GM23338 (cell line): ENCODE results near the gene ARHGEF40. TPM values are rescaled to one million over a fixed set of nuclear protein-coding genes. Genes with fewer than 3 reads are reported as not detected.

Experiments
- ATAC-seq: fragments of 200-7000 bp; cut with Tn5 transposase; 3 replicates; pipeline ENCODE4 v1.9.1; 2020
- DNase-seq: peaks from one replicate; pipeline ENCODE4 v3.0.0-alpha.2; 2015; ENCODE audit warnings: low spot score
- H2AFZ ChIP-seq: fragments of 200-600 bp; sonication (generic); 2 replicates; pipeline ENCODE4 v1.8.0; 2016; ENCODE audit warnings: antibody characterized with exemption, mild to moderate bottlenecking, moderate library complexity
- H3F3A ChIP-seq: fragments of 200-600 bp; sonication (generic); replicated peaks from 2 replicates; pipeline ENCODE4 v1.8.0; 2017; ENCODE audit warnings: antibody characterized with exemption, mixed run types, low read depth
- H3K27ac ChIP-seq: fragments of 200-600 bp; sonication (generic); 2 replicates; pipeline ENCODE4 v1.6.1; 2016; ENCODE audit warnings: low read depth
- H3K27me3 ChIP-seq: fragments of 200-600 bp; sonication (generic); 2 replicates; pipeline ENCODE4 v1.8.0; 2016; ENCODE audit warnings: mild to moderate bottlenecking, mixed run types, moderate library complexity; ENCODE audit not compliant: insufficient read depth
- H3K36me3 ChIP-seq: fragments of 200-600 bp; sonication (generic); 2 replicates; pipeline ENCODE4 v1.8.0; 2016; ENCODE audit warnings: mild to moderate bottlenecking; ENCODE audit not compliant: insufficient read depth
- H3K4me1 ChIP-seq: fragments of 200-600 bp; sonication (generic); 2 replicates; pipeline ENCODE4 v1.8.0; 2016; ENCODE audit warnings: mild to moderate bottlenecking, moderate library complexity; ENCODE audit not compliant: insufficient read depth
- H3K4me2 ChIP-seq: fragments of 200-600 bp; sonication (generic); 2 replicates; pipeline ENCODE4 v1.7.1; 2017; ENCODE audit warnings: mixed run types
- H3K4me3 ChIP-seq: fragments of 200-600 bp; sonication (generic); 2 replicates; pipeline ENCODE4 v1.6.1; 2016; ENCODE audit warnings: mixed run types
- H3K79me2 ChIP-seq: fragments of 200-600 bp; sonication (generic); replicated peaks from 2 replicates; pipeline ENCODE4 v1.8.0; 2017; ENCODE audit warnings: mild to moderate bottlenecking; ENCODE audit not compliant: insufficient read depth
- H3K9me2 ChIP-seq: fragments of 200-600 bp; sonication (generic); 2 replicates; pipeline ENCODE4 v1.8.0; 2017; ENCODE audit not compliant: insufficient read depth
- H4K20me1 ChIP-seq: fragments of 200-600 bp; sonication (generic); replicated peaks from 2 replicates; pipeline ENCODE4 v1.8.0; 2017; ENCODE audit warnings: mild to moderate bottlenecking; ENCODE audit not compliant: insufficient read depth
- H3K27ac Mint-ChIP-seq: 2 replicates; pipeline ENCODE4 v1.8.0; 2020; ENCODE audit warnings: inconsistent platforms, mild to moderate bottlenecking, moderate library complexity, mixed read lengths
- H3K27me3 Mint-ChIP-seq: 3 replicates; pipeline ENCODE4 v1.8.0; 2022; ENCODE audit warnings: low read depth, mild to moderate bottlenecking, moderate library complexity, mixed read lengths, inconsistent platforms; ENCODE audit not compliant: insufficient read depth, poor library complexity
- H3K36me3 Mint-ChIP-seq: 3 replicates; pipeline ENCODE4 v1.8.0; 2021; ENCODE audit warnings: low read depth, mild to moderate bottlenecking, inconsistent platforms, moderate library complexity, mixed read lengths
- H3K4me1 Mint-ChIP-seq: 3 replicates; pipeline ENCODE4 v1.8.0; 2020; ENCODE audit warnings: mild to moderate bottlenecking, inconsistent platforms, mixed read lengths
- H3K4me3 Mint-ChIP-seq: 3 replicates; pipeline ENCODE4 v1.8.0; 2021; ENCODE audit warnings: moderate library complexity, mild to moderate bottlenecking, inconsistent platforms, mixed read lengths
- H3K9me3 Mint-ChIP-seq: 3 replicates; pipeline ENCODE4 v1.8.0; 2020; ENCODE audit warnings: moderate library complexity, mild to moderate bottlenecking, inconsistent platforms, mixed read lengths
- CREB1 ChIP-seq: fragments of 250-450 bp; sonication (Bioruptor Pico); IDR thresholded peaks from 2 replicates; pipeline ENCODE4 v1.5.0; 2020; ENCODE audit warnings: low read depth, mild to moderate bottlenecking, moderate library complexity
- EZH2phosphoT487 ChIP-seq: fragments of 200-600 bp; sonication (generic); IDR thresholded peaks from one replicate; pipeline ENCODE4 v1.8.1; 2018; ENCODE audit warnings: antibody characterized with exemption; ENCODE audit not compliant: unreplicated experiment
- JUNB ChIP-seq: IDR thresholded peaks from one replicate; pipeline ENCODE4 v1.6.1; 2016; ENCODE audit warnings: antibody characterized with exemption; ENCODE audit not compliant: unreplicated experiment
- NANOG ChIP-seq: IDR thresholded peaks from 2 replicates; pipeline ENCODE4 v1.6.1; 2016; ENCODE audit warnings: antibody characterized with exemption, borderline replicate concordance
- STAT1 ChIP-seq: IDR thresholded peaks from one replicate; pipeline ENCODE4 v1.6.1; 2016; ENCODE audit warnings: antibody characterized with exemption; ENCODE audit not compliant: unreplicated experiment
- polyA plus RNA-seq: library from polyadenylated mRNA; unstranded; fragments of >200 nt; fragmentation: Nextera tagmentation; extraction: Ambion mirVana; gene quantifications from 2 replicates; pipeline ENCODE4 v1.2.1, GENCODE V29; 2016
- total RNA-seq: library from RNA; depleted of rRNA; stranded (reverse); fragments of >200 nt; shearing (Covaris generic); gene quantifications from 2 replicates; pipeline ENCODE4 v1.2.3, GENCODE V29; 2014
- TF ChIP-seq, protein P1 (sequence below), 2 experiments: fragments of 200-600 bp in 1 of 2; sonication (generic) in 1 of 2; conservative IDR thresholded peaks; 2 replicates each; pipeline versions ENCODE4 v1.5.1 to v1.6.1; 2016 to 2017; ENCODE audit warnings: antibody characterized with exemption in 2 of 2, low read depth in 2 of 2, mild to moderate bottlenecking in 2 of 2, moderate library complexity in 1 of 2
- TF ChIP-seq, protein P2 (sequence below): fragments of 250-450 bp; sonication (Bioruptor Pico); IDR thresholded peaks from 2 replicates; pipeline ENCODE4 v1.5.0; 2020; ENCODE audit warnings: mild to moderate bottlenecking, moderate library complexity
- TF ChIP-seq, protein P3 (sequence below): IDR thresholded peaks from one replicate; pipeline ENCODE4 v1.6.1; 2018; ENCODE audit warnings: antibody characterized with exemption; ENCODE audit not compliant: unreplicated experiment

The ARHGEF40 gene
- total and polyA plus RNA-seq, 2 experiments from 2014 or later, result 17.7 to 44.6 TPM

DNA sequence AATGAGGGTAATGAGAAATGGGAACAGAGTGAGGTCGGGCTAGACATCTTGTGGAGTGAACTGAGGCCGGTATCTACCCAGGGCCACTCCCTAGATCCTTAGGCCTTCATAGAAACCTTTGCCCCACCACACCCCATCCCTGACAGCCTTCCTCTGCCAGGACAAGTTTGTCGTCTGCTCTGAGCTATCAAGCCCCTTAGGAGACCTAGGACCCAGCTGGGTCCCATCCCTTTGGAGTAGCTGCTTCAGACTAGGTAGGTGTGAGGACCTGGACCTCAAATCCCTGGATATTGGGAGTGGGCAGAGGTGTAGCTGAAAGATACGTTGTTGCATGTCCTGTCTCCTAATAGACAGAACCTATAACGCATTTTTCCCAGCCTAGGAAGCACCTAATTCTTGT, 30.8 kb downstream of the ARHGEF40 start, which contains the start of gene TMEM253:
TMEM253 (plus strand) TSS at position 136 of the 400 bp plus-strand sequence. CDS start 278 bp downstream, outside the sequence.
- no peak for DNase-seq
- H3K27me3 Mint-ChIP-seq, result peaks cover 21% of the 10 kb centered on the region
- peak within 1 kb of the TSS; percentile 78; the same call in 1 of the 2 replicates for H3K4me2 ChIP-seq
- H2AFZ ChIP-seq, result no peak within 1 kb of the TSS
- peaks cover 33% of the 10 kb centered on the region for H3K79me2 ChIP-seq
- H3K4me1 ChIP-seq, result peaks cover 46% of the 10 kb centered on the region
- no peaks in the 10 kb centered on the region for H3K9me2 ChIP-seq
- H3K4me1 Mint-ChIP-seq, result peaks cover 68% of the 10 kb centered on the region
- ATAC-seq, result no peak
- no peaks in the 10 kb centered on the region; the same call in 1 of the 2 replicates for H4K20me1 ChIP-seq
- H3K27me3 ChIP-seq, result no peaks in the 10 kb centered on the region
- H3K4me3 Mint-ChIP-seq, result peak within 1 kb of the TSS; percentile 91; the same call in 2 of the 3 replicates
- H3K4me3 ChIP-seq, result peak within 1 kb of the TSS; percentile 90; the same call in 1 of the 2 replicates
- H3K36me3 ChIP-seq, result no peaks in the 10 kb centered on the region
- no peak within 1 kb of the TSS for H3K27ac ChIP-seq
- TF ChIP-seq, protein P1, sequence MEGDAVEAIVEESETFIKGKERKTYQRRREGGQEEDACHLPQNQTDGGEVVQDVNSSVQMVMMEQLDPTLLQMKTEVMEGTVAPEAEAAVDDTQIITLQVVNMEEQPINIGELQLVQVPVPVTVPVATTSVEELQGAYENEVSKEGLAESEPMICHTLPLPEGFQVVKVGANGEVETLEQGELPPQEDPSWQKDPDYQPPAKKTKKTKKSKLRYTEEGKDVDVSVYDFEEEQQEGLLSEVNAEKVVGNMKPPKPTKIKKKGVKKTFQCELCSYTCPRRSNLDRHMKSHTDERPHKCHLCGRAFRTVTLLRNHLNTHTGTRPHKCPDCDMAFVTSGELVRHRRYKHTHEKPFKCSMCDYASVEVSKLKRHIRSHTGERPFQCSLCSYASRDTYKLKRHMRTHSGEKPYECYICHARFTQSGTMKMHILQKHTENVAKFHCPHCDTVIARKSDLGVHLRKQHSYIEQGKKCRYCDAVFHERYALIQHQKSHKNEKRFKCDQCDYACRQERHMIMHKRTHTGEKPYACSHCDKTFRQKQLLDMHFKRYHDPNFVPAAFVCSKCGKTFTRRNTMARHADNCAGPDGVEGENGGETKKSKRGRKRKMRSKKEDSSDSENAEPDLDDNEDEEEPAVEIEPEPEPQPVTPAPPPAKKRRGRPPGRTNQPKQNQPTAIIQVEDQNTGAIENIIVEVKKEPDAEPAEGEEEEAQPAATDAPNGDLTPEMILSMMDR (conservative IDR thresholded peaks at IDR 0.05; ENCODE audit: low read depth in 2 of 2), result no peak
- TF ChIP-seq, protein P2, sequence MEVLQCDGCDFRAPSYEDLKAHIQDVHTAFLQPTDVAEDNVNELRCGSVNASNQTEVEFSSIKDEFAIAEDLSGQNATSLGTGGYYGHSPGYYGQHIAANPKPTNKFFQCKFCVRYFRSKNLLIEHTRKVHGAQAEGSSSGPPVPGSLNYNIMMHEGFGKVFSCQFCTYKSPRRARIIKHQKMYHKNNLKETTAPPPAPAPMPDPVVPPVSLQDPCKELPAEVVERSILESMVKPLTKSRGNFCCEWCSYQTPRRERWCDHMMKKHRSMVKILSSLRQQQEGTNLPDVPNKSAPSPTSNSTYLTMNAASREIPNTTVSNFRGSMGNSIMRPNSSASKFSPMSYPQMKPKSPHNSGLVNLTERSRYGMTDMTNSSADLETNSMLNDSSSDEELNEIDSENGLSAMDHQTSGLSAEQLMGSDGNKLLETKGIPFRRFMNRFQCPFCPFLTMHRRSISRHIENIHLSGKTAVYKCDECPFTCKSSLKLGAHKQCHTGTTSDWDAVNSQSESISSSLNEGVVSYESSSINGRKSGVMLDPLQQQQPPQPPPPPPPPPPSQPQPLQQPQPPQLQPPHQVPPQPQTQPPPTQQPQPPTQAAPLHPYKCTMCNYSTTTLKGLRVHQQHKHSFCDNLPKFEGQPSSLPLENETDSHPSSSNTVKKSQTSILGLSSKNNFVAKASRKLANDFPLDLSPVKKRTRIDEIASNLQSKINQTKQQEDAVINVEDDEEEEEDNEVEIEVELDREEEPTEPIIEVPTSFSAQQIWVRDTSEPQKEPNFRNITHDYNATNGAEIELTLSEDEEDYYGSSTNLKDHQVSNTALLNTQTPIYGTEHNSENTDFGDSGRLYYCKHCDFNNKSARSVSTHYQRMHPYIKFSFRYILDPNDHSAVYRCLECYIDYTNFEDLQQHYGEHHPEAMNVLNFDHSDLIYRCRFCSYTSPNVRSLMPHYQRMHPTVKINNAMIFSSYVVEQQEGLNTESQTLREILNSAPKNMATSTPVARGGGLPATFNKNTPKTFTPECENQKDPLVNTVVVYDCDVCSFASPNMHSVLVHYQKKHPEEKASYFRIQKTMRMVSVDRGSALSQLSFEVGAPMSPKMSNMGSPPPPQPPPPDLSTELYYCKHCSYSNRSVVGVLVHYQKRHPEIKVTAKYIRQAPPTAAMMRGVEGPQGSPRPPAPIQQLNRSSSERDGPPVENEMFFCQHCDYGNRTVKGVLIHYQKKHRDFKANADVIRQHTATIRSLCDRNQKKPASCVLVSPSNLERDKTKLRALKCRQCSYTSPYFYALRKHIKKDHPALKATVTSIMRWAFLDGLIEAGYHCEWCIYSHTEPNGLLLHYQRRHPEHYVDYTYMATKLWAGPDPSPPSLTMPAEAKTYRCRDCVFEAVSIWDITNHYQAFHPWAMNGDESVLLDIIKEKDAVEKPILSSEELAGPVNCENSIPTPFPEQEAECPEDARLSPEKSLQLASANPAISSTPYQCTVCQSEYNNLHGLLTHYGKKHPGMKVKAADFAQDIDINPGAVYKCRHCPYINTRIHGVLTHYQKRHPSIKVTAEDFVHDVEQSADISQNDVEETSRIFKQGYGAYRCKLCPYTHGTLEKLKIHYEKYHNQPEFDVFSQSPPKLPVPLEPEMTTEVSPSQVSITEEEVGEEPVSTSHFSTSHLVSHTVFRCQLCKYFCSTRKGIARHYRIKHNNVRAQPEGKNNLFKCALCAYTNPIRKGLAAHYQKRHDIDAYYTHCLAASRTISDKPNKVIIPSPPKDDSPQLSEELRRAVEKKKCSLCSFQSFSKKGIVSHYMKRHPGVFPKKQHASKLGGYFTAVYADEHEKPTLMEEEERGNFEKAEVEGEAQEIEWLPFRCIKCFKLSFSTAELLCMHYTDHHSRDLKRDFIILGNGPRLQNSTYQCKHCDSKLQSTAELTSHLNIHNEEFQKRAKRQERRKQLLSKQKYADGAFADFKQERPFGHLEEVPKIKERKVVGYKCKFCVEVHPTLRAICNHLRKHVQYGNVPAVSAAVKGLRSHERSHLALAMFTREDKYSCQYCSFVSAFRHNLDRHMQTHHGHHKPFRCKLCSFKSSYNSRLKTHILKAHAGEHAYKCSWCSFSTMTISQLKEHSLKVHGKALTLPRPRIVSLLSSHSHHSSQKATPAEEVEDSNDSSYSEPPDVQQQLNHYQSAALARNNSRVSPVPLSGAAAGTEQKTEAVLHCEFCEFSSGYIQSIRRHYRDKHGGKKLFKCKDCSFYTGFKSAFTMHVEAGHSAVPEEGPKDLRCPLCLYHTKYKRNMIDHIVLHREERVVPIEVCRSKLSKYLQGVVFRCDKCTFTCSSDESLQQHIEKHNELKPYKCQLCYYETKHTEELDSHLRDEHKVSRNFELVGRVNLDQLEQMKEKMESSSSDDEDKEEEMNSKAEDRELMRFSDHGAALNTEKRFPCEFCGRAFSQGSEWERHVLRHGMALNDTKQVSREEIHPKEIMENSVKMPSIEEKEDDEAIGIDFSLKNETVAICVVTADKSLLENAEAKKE (CRISPR knock-in tag), result no peak
- TF ChIP-seq, protein P3, sequence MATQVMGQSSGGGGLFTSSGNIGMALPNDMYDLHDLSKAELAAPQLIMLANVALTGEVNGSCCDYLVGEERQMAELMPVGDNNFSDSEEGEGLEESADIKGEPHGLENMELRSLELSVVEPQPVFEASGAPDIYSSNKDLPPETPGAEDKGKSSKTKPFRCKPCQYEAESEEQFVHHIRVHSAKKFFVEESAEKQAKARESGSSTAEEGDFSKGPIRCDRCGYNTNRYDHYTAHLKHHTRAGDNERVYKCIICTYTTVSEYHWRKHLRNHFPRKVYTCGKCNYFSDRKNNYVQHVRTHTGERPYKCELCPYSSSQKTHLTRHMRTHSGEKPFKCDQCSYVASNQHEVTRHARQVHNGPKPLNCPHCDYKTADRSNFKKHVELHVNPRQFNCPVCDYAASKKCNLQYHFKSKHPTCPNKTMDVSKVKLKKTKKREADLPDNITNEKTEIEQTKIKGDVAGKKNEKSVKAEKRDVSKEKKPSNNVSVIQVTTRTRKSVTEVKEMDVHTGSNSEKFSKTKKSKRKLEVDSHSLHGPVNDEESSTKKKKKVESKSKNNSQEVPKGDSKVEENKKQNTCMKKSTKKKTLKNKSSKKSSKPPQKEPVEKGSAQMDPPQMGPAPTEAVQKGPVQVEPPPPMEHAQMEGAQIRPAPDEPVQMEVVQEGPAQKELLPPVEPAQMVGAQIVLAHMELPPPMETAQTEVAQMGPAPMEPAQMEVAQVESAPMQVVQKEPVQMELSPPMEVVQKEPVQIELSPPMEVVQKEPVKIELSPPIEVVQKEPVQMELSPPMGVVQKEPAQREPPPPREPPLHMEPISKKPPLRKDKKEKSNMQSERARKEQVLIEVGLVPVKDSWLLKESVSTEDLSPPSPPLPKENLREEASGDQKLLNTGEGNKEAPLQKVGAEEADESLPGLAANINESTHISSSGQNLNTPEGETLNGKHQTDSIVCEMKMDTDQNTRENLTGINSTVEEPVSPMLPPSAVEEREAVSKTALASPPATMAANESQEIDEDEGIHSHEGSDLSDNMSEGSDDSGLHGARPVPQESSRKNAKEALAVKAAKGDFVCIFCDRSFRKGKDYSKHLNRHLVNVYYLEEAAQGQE, result no peak
- TF ChIP-seq STAT1 (no peak), EZH2phosphoT487 (no peak), NANOG (no peak), JUNB (no peak), CREB1 (CRISPR knock-in tag) (no peak)
- H3K36me3 Mint-ChIP-seq, result no peaks in the 10 kb centered on the region; the same call in 2 of the 3 replicates
- H3F3A ChIP-seq, result peaks cover 9% of the 10 kb centered on the region
- H3K27ac Mint-ChIP-seq, result peak within 1 kb of the TSS; percentile 96
- H3K9me3 Mint-ChIP-seq, result no peaks in the 10 kb centered on the region; the same call in 2 of the 3 replicates
